ENCODE results near the gene ITGA2B. TPM values are rescaled to one million over a fixed set of nuclear protein-coding genes. Genes with fewer than 3 reads are reported as not detected.
A peak's percentile ranks its signal among the peaks of the same experiment; 100 is the strongest.
"Not testable (repeated sequence)": the region's sequence is repeated elsewhere in the genome, so short reads cannot be mapped to it uniquely, and the experiment has no call there.

Gene ITGA2B
- total RNA-seq, 2 experiments from 2014 or later, result 0.58 to 0.71 TPM

DNA sequence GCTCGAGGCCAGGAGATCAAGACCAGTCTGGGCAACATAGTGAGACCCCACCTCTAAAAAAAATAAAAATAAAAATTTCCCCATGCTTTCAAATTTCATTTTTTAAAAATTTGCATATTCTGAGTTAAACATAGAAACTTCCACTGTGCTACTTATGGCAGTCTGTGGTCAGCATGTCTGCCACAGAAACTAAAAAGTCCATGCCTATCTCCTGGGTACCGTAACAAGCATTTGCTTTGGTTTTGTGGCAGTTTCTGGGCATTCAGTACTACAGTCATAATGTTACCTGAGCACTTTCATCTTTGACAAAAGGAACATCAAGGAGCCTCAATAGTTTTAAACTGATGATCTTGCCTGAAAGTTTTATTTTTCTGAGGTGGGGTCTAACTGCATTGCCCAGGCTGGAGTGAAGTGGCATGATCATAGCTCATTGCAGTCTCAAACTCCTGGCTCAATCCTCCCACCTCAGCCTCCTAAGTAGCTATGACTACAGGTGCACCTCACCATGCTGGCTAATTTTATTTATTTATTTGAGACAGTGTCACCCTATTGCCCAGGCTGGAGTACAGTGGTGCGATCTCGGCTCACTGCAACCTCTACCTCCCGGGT is 13.2 kb upstream of the ITGA2B start:
- Mint-ChIP-seq H3K27me3 (no peaks in the 10 kb centered on the region), H3K9me3 (no peaks in the 10 kb centered on the region), H3K36me3 (ENCODE audit: low read depth) (peaks cover 34% of the 10 kb centered on the region), H3K27ac (no peak overlapping the region), H3K4me1 (peaks cover 11% of the 10 kb centered on the region), H3K4me3 (no peak overlapping the region)
- CTCF ChIA-PET, result no interaction called here
- POLR2A ChIA-PET, result interaction anchor here (0.6 kb wide), 1 partner anchor 23 kb away, joined by 3 read pairs; no protein-coding TSS in a partner anchor
- no peak for DNase-seq

DNA sequence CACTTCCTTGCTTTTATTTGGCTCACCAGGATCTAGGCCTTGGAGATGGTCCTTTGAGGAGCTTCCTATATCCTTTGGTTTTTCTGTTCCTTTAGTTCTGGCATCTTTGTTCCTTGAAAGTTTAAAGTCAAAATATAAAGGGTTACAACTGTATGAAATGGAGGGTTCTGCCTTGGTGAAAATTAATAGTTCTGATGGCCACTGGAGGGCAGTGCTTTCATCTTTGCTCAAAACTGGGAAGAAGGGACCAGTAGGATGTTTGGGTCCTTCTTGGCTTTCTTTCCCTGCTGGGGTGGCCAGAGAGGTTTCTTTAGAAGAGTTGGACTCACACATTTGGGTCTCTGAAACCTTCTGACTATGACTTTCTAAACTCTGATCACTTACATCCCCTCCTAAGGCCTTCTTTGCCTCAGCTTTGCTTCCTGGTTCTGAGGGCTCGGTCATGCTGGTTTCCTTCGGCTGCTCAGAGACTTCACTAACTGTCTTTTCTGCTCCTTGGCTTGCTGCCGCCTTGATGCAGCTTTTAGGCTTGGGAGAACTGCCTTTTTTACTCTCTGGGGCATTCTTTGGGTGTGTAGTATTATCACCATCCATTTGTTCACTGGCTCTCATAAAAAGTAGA is 10.9 kb upstream of the ITGA2B start:
- peaks cover 41% of the 10 kb centered on the region for H3K36me3 Mint-ChIP-seq (ENCODE audit: low read depth)
- H3K27me3 Mint-ChIP-seq, result no peaks in the 10 kb centered on the region
- no peak overlapping the region for H3K27ac Mint-ChIP-seq
- peaks cover 11% of the 10 kb centered on the region for H3K4me1 Mint-ChIP-seq
- POLR2A ChIA-PET, result no interaction called here
- CTCF ChIA-PET, result interaction anchor here (0.6 to 2.4 kb wide), 3 partner anchors 15 to 256 kb away, joined by 3 to 14 read pairs (median 4); no protein-coding TSS in a partner anchor
- no peaks in the 10 kb centered on the region for H3K9me3 Mint-ChIP-seq
- no peak overlapping the region for H3K4me3 Mint-ChIP-seq
- DNase-seq, result no peak

DNA sequence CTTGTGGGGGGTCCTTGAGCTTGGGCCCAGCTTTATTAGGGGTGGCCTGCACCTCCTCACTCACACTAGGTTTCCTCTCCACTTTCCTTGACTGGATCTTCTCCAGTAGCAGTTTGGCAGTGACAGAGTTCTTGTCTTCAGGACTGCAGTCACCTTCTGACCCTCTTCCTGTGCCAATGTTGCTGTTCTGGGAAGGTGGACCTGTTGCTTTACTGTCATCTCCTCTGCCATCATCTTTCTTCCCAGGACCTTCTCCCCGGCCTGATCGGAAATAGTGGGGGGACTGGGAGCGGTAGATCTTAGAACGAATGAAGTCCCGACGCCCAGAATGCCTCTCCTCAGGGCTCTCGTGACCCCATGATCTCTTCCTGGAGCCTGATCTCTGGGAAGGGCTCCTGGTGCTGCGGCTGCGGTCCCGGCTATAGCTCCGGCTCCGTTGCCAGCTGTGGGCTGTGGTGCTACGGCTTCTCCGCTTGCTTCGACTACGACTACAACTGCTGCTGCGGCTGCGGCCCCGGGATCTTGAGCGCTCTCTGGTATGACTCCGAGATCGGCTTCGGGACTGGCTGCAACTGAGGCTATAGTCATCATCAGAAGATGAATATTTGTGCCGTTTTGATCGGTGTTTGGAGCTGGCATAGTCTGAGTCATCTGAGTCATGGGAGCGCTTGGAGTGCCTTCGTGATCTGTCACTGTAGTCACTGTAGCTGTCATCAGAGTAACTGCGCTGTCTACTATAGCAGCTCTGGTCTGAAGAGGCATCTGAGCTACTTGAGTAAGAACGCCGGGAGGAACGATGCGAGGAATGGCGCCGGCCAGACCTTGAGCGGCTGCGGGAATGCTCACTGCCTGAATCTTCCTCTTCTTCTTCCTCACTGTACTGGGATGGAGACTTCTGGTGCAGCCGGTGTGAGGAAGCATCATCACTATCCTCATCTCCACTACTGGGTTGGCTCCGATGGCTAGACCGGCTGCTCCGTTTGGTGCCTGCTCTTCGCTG is 9.5 kb upstream of the ITGA2B start:
- CTCF ChIA-PET, result interaction anchor here (0.7 to 2.4 kb wide), 2 partner anchors 23 to 124 kb away, joined by 3 to 14 read pairs; no protein-coding TSS in a partner anchor
- Mint-ChIP-seq H3K4me1 (peaks cover 19% of the 10 kb centered on the region), H3K36me3 (ENCODE audit: low read depth) (peaks cover 35% of the 10 kb centered on the region), H3K9me3 (no peaks in the 10 kb centered on the region), H3K27me3 (no peaks in the 10 kb centered on the region), H3K27ac (no peak overlapping the region), H3K4me3 (no peak overlapping the region)
- POLR2A ChIA-PET, result no interaction called here
- DNase-seq, result no peak

DNA sequence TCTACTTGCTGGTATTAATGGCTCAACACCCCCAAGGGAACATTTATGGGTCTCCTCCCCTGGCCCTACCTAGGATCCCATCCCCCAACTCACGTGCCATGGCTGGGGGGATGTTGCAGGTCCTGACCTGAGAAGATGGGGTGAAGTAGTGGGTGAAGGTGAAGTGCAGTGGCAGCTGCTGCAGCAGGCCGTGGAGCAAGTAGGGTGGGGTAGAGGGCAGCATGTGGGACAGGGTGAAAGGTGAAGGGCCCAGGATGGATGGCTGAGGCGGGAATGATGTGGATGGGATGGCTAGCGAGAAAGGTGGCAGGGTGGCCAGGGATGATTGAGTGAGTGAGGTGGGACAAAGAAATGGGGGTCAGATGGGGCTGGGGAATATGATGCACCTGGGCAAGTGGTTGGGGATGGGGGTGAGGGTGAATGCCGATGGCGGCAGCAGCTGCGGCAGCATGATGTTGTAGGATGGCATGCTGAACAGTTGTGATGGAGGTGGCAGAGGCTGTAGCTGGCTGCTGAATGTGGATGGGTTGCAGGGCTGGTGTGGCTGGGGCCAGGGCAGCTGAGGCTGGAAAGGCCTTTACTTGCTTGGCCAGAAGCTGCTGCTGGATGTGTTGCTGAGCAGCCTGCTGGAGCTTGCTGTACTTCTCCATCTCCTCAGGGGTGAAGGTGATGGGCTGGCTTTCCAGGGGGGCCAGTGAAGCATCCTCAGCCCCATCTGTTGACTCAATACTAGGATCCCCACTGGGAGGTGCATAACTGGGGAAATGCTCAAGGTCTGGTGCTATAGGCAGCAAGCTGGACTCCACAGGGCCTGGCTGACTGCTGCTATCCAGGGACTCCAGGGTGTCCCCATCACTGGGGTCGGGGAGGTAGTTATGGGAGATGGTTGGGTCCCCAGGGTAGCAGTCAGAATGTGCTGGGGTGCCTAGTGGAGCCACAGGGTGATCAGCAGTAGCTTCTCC is 8.3 kb upstream of the ITGA2B start:
- no peaks in the 10 kb centered on the region for H3K9me3 Mint-ChIP-seq
- DNase-seq, result no peak
- H3K36me3 Mint-ChIP-seq (ENCODE audit: low read depth), result peaks cover 35% of the 10 kb centered on the region
- ChIA-PET CTCF (no interaction called here), POLR2A (no interaction called here)
- peaks cover 19% of the 10 kb centered on the region for H3K4me1 Mint-ChIP-seq
- H3K27ac Mint-ChIP-seq, result no peak overlapping the region
- H3K4me3 Mint-ChIP-seq, result no peak overlapping the region
- H3K27me3 Mint-ChIP-seq, result no peaks in the 10 kb centered on the region

DNA sequence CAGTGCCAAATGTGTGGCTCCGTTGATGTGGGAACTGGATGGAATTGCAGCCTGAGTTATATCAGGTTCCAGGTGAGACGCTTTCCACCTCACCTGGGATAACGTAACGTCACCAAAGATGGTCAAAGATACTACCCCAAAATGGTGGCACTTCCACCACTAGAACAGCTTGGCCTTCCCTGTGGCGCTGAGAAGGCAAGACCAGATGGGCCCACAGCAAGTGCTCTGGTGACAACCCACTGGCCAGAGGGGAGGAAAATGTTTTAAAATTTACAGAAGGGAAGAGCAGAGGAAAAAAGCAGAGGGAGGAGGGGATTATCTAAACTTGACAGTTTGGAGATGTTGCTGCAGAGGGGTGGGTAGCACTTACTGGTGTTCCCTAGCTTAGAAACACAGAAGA is 7.5 kb upstream of the ITGA2B start:
- POLR2A ChIA-PET, result no interaction called here
- DNase-seq, result no peak
- CTCF ChIA-PET, result no interaction called here
- Mint-ChIP-seq H3K27me3 (no peaks in the 10 kb centered on the region), H3K4me1 (peaks cover 14% of the 10 kb centered on the region), H3K4me3 (no peak overlapping the region), H3K27ac (no peak overlapping the region), H3K9me3 (no peaks in the 10 kb centered on the region), H3K36me3 (ENCODE audit: low read depth) (peaks cover 35% of the 10 kb centered on the region)

DNA sequence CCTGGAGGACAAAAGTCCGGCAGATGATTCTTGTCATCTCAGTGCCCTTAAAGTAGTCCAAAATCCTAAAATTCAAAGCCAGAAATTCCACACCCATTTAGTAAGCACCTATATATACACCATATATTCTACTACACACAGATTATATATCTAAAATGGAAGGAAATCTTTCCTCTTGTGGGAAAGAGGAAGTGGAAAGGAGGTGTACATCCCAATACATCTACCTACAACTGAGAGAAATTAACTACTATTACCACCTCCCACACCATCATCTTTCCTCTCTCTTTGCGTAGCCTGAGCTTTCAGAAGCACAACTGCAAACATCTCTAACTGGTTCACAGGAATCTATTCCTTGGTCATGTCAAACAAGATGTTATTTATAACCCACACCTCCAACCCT is 5.4 kb upstream of the ITGA2B start:
- no peak overlapping the region for H3K27ac Mint-ChIP-seq
- no peak overlapping the region for H3K4me3 Mint-ChIP-seq
- ChIA-PET POLR2A (no interaction called here), CTCF (no interaction called here)
- H3K36me3 Mint-ChIP-seq (ENCODE audit: low read depth), result peaks cover 23% of the 10 kb centered on the region
- DNase-seq, result no peak
- peaks cover 16% of the 10 kb centered on the region for H3K4me1 Mint-ChIP-seq
- H3K27me3 Mint-ChIP-seq, result no peaks in the 10 kb centered on the region
- H3K9me3 Mint-ChIP-seq, result no peaks in the 10 kb centered on the region

DNA sequence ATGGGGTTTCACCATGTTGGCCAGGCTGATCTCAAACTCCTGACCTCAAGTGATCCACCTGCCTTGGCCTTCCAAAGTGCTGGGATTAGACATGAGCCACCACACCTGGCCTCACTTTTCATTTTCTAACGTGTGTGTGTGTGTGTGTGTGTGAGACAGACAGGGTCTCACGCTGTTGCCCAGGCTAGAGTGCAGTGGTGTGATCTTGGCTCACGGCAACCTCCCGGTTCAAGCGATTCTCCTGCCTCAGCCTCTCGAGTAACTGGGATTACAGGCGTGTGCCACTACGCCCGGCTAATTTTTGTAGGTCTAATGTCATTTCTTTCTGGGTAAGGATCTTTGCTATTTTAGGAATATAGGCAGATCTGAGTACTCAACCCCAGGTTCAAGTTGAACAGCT is 4.7 kb upstream of the ITGA2B start:
- ChIA-PET POLR2A (interaction anchor here (0.7 kb wide), 1 partner anchor 104 kb away, joined by 3 read pairs; no protein-coding TSS in a partner anchor), CTCF (interaction anchor here (0.5 kb wide), 1 partner anchor 315 kb away, joined by 3 read pairs; no protein-coding TSS in a partner anchor)
- H3K4me3 Mint-ChIP-seq, DNase-seq, H3K27ac Mint-ChIP-seq, H3K27me3 Mint-ChIP-seq, H3K9me3 Mint-ChIP-seq: not testable (repeated sequence)
- Mint-ChIP-seq H3K36me3 (ENCODE audit: low read depth) (peaks cover 20% of the 10 kb centered on the region), H3K4me1 (peaks cover 21% of the 10 kb centered on the region)

DNA sequence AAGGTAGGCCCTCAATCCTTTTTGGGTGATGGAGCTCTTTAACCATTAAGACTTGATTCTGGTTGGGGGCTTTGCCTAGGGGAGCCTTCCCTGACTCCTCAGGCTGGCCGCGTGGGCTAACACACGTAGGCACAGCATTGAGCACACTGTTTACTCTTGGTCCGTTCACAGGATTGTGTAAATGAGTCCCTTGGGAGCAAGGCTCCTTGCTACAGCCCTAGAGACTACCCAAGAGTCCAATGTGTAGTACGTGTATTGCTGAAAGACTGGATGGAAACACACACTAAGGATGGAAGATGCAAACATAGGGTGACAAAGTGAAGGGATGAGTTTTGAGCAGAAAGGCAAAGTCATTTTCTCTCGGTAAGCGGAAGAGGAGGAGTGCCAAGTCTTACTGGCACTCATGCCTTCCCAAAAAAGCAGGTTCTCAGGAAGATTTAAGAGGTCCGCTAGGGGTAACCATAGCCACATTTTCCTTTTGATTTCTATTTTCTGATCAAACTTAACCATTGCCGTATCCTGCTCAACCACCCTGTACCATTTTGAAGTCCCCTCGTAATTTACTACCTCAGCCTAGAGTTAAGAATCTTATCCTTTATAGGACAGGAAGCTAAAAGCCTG is 911 bp upstream of the ITGA2B start:
- no peak for DNase-seq
- POLR2A ChIA-PET, result interaction anchor here (1.0 kb wide), 1 partner anchor 27 kb away, joined by 3 read pairs; the partner anchor contains the start of gene FAM171A2

DNA sequence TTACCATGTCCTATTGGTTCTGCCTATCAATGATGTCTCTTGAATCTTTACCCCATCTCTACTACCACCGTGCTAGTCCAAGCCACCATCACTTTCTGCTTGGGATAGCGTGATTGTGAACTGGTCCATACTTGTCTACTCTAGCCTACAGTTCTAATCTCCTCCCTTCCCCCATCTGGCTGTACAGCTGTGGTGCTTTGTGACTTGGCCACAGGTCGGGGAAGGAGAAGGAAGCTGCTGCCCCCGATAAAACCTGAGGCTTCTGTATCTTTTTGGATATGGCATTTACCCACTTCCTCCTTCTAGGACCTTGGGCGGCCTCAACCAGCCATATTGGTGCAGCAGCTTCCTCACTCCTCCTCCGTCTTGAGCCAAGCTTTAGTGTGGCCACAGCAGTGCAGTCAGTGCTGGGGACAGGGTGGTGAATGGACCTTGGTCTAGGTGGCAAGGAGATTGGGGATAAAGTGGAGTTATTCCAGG is 314 bp upstream of the ITGA2B start:
- Mint-ChIP-seq H3K36me3 (ENCODE audit: low read depth) (peaks cover 3% of the 10 kb centered on the region), H3K4me1 (peaks cover 25% of the 10 kb centered on the region), H3K27me3 (peaks cover 10% of the 10 kb centered on the region), H3K4me3 (no peak overlapping the region), H3K27ac (no peak overlapping the region), H3K9me3 (no peaks in the 10 kb centered on the region)
- ChIA-PET POLR2A (no interaction called here), CTCF (interaction anchor here (1.0 to 1.1 kb wide), 2 partner anchors 27 to 38 kb away, joined by 4 read pairs; partner anchors contain the start of gene FAM171A2)
- no peak for DNase-seq

More for the DNA sequence above, 911 bp upstream of the ITGA2B start:
- no peaks in the 10 kb centered on the region for H3K9me3 Mint-ChIP-seq
- no peak overlapping the region for H3K27ac Mint-ChIP-seq
- H3K36me3 Mint-ChIP-seq (ENCODE audit: low read depth), result peaks cover 3% of the 10 kb centered on the region
- CTCF ChIA-PET, result interaction anchor here (1.0 to 1.1 kb wide), 2 partner anchors 27 to 38 kb away, joined by 4 read pairs; partner anchors contain the start of gene FAM171A2
- peaks cover 8% of the 10 kb centered on the region for H3K27me3 Mint-ChIP-seq
- H3K4me1 Mint-ChIP-seq, result peaks cover 22% of the 10 kb centered on the region
- H3K4me3 Mint-ChIP-seq, result no peak overlapping the region

DNA sequence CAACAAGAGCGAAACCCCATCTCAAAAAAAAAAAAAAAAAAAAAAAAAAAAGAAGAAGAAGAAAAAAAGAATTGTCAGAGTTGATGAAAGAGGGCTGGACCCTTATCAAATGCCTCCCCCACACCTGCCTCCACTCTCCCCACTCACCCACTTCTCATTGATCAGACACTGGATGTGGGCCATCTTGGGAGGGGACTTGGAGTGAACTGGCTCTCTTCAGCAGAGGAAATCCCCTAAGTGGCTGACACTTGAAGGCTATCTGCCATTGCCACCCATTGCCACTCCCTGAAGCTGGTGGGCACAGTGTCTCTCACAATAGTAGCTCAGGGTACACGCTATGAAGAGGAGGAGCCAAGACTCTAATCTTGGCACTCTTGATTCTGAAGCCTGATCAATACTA is 1.6 kb downstream of the ITGA2B start:
- Mint-ChIP-seq H3K9me3 (no peaks in the 10 kb centered on the region), H3K27ac (no peak overlapping the region), H3K4me1 (peaks cover 15% of the 10 kb centered on the region), H3K4me3 (no peak overlapping the region), H3K36me3 (ENCODE audit: low read depth) (peaks cover 3% of the 10 kb centered on the region), H3K27me3 (peaks cover 23% of the 10 kb centered on the region)
- ChIA-PET CTCF (no interaction called here), POLR2A (interaction anchor here (1.5 kb wide), 1 partner anchor 13 kb away, joined by 3 read pairs; no protein-coding TSS in a partner anchor)
- DNase-seq, result no peak

DNA sequence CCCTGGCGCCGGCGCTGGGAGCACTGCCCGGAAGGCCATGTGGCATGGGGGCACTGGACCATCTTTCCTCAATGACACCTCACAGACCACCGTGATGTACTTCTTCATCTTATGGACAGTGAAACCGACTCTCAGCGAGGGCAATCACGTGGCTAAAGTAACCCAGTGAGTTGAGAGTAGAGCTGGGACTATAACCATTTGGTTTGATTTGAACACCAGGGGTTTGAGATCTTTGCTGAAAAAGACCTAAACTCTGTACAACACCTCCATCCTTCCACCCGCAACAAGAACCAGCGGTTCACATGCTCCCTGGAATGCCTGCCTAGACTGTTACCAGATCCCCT is 3.3 kb downstream of the ITGA2B start:
- peak overlapping the region; percentile 59 for H3K4me3 Mint-ChIP-seq
- H3K36me3 Mint-ChIP-seq (ENCODE audit: low read depth), result peaks cover 3% of the 10 kb centered on the region
- DNase-seq, result no peak
- H3K27ac Mint-ChIP-seq, result no peak overlapping the region
- ChIA-PET POLR2A (interaction anchor here (1.5 kb wide), 1 partner anchor 118 kb away, joined by 5 read pairs; the partner anchor contains the start of gene GPATCH8), CTCF (interaction anchor here (1.5 to 1.8 kb wide), 2 partner anchors 10 to 137 kb away, joined by 3 to 4 read pairs; no protein-coding TSS in a partner anchor)
- peaks cover 31% of the 10 kb centered on the region for H3K27me3 Mint-ChIP-seq
- no peaks in the 10 kb centered on the region for H3K9me3 Mint-ChIP-seq
- peaks cover 15% of the 10 kb centered on the region for H3K4me1 Mint-ChIP-seq

All from activated CD4-positive, alpha-beta memory T cell treated with anti-CD3 and anti-CD28 coated beads, Interleukin-2, amount 10 ng/mL, durations not matched to agents 7 days and 5 days (primary cell).